ENCODE results near the gene METTL4. TPM values are rescaled to one million over a fixed set of nuclear protein-coding genes. Genes with fewer than 3 reads are reported as not detected.

METTL4 gene
- total RNA-seq (2022; extraction: Qiagen RNA extraction): 4.0 to 5.5 TPM (median 5.1 TPM) in 5 replicates

GRCh38 chr18:2571200-2572170, at the start of gene METTL4, which contains the start of gene NDC80:
METTL4 (minus strand) TSS chr18:2571505; CDS start chr18:2567216, 4,289 bp downstream.
NDC80 (plus strand) TSS chr18:2571557; CDS start chr18:2572986, 1,429 bp downstream.

Other genes with a start within 250 kb of the METTL4 start
- 10.3 to 15.0 TPM (median 11.7 TPM) in 5 replicates for gene NDC80, start 52 bp upstream of the METTL4 start, total RNA-seq (2022; extraction: Qiagen RNA extraction)
- gene SMCHD1, start 84.2 kb upstream of the METTL4 start, total RNA-seq (2022; extraction: Qiagen RNA extraction): 11.4 to 19.5 TPM (median 13.2 TPM) in 5 replicates

All from A549 treated with AZD2906 at 1 μM for 4 hours (cell line).